ENCODE data around the gene SHMT1.

The SHMT1 gene

DNA sequence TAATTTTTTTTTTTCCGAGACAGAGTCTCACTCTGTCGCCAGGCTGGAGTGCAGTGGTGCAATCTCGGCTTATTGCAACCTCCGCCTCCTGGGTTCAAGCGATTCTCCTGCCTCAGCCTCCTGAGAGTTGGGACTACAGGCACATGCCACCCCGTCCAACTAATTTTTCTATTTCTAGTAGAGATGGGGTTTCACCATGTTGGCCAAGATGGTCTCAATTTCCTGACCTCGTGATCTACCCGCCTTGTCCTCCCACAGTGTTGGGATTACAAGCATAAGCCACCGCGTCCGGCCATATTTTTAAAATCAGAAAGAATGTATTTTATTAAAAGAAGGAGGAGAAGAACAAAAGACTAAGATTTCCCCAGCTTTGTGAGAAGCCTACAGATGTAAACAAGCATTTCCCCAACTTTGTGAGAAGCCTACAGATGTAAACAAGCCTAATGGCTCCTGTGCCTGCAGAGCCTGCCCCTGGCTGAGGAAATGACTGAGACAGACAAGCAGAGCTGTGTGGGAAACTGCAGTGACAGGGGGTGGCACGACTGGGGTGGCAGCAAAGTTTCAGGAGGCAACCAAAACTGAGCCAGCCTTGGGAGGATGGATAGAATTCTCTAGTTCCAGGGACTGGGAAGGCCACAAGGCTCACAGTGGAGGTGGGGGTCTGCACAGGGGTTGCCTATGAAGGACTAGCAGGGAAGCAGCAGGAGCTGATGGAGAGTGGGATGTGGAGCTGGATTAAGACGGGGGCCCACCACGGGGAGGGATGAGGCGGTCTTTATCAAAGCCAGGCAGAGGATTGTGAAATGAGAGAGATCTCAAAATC is 71.4 kb downstream of the SHMT1 start:
- H3K4me1 ChIP-seq (ENCODE audit: insufficient read depth, low read length), result no peaks in the 10 kb centered on the region
- H3K4me3 ChIP-seq (ENCODE audit: low read depth in 1 of 2, low read length in 2 of 2), result no peak overlapping the region
- ATAC-seq (ENCODE audit: insufficient read depth, low read depth), result no peak
- H3K79me2 ChIP-seq (ENCODE audit: insufficient read depth, low read length), result no peaks in the 10 kb centered on the region
- no peak overlapping the region for H2AFZ ChIP-seq (ENCODE audit: low read depth, low read length)
- no peak overlapping the region for H3K27ac ChIP-seq (ENCODE audit: low read length)
- no peaks in the 10 kb centered on the region for H3K27me3 ChIP-seq (ENCODE audit: insufficient read depth, low read length, poor library complexity)
- H3K9me3 ChIP-seq (ENCODE audit: insufficient read depth, low read length, severe bottlenecking), result no peaks in the 10 kb centered on the region
- TF ChIP-seq CTCF (IDR thresholded peaks at IDR 0.05; ENCODE audit: borderline replicate concordance, extremely low read depth, low read length, poor library complexity, severe bottlenecking) (no peak), EZH2 (IDR thresholded peaks at IDR 0.05; ENCODE audit: borderline replicate concordance, low read depth, low read length, severe bottlenecking) (no peak)
- H4K20me1 ChIP-seq (ENCODE audit: insufficient read depth, low read length), result no peaks in the 10 kb centered on the region
- no peak overlapping the region for H3K9ac ChIP-seq (ENCODE audit: low read depth, low read length)
- H3K4me2 ChIP-seq (ENCODE audit: insufficient read depth, low read length), result no peak overlapping the region
- peaks cover 87% of the 10 kb centered on the region for H3K36me3 ChIP-seq (ENCODE audit: insufficient read depth, low read length)
- no peak for DNase-seq

GRCh38 chr17:18285296-18285695 is 78.1 kb downstream of the SHMT1 start:
- Histone ChIP-seq H3K27ac (ENCODE audit: low read length) (no peak overlapping the region), H3K79me2 (ENCODE audit: insufficient read depth, low read length) (no peaks in the 10 kb centered on the region), H3K4me3 (ENCODE audit: low read depth in 1 of 2, low read length in 2 of 2) (no peak overlapping the region), H3K36me3 (ENCODE audit: insufficient read depth, low read length) (peaks cover 91% of the 10 kb centered on the region), H2AFZ (ENCODE audit: low read depth, low read length) (no peak overlapping the region), H3K9me3 (ENCODE audit: insufficient read depth, low read length, severe bottlenecking) (no peaks in the 10 kb centered on the region), H3K27me3 (ENCODE audit: insufficient read depth, low read length, poor library complexity) (no peaks in the 10 kb centered on the region), H4K20me1 (ENCODE audit: insufficient read depth, low read length) (peaks cover 18% of the 10 kb centered on the region; the same call in 1 of the 2 replicates), H3K9ac (ENCODE audit: low read depth, low read length) (no peak overlapping the region), H3K4me2 (ENCODE audit: insufficient read depth, low read length) (no peak overlapping the region), H3K4me1 (ENCODE audit: insufficient read depth, low read length) (no peaks in the 10 kb centered on the region)
- no peak for DNase-seq
- no peak for TF ChIP-seq EZH2 (IDR thresholded peaks at IDR 0.05; ENCODE audit: borderline replicate concordance, low read depth, low read length, severe bottlenecking)
- TF ChIP-seq CTCF (IDR thresholded peaks at IDR 0.05; ENCODE audit: borderline replicate concordance, extremely low read depth, low read length, poor library complexity, severe bottlenecking), result no peak
- no peak for ATAC-seq (ENCODE audit: insufficient read depth, low read depth)

DNA sequence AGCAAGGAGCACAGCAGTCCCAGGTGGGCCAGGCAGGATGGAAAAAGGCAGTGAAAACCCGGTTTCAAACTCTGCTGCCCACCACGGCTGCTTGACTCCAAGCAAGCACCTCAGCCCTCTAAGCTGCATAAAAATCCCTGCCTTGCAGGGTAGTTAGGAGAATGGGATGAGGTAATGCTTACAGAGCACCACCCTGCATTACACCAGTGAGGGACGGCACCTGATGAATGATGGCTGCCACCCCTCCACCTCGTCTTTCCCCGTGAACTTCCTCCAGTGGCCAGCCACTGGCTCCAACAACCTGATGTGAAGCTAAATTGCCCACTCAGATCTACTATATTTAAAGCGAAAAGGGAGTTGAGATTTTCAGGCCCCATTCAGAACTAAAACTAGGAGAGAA is 81.6 kb downstream of the SHMT1 start:
- H3K9me3 ChIP-seq (ENCODE audit: insufficient read depth, low read length, severe bottlenecking), result no peaks in the 10 kb centered on the region
- H3K79me2 ChIP-seq (ENCODE audit: insufficient read depth, low read length), result no peaks in the 10 kb centered on the region
- H2AFZ ChIP-seq (ENCODE audit: low read depth, low read length), result no peak overlapping the region
- no peaks in the 10 kb centered on the region for H3K4me1 ChIP-seq (ENCODE audit: insufficient read depth, low read length)
- no peak overlapping the region for H3K9ac ChIP-seq (ENCODE audit: low read depth, low read length)
- no peak overlapping the region for H3K27ac ChIP-seq (ENCODE audit: low read length)
- no peak for ATAC-seq (ENCODE audit: insufficient read depth, low read depth)
- no peak for DNase-seq
- no peaks in the 10 kb centered on the region for H3K27me3 ChIP-seq (ENCODE audit: insufficient read depth, low read length, poor library complexity)
- TF ChIP-seq EZH2 (IDR thresholded peaks at IDR 0.05; ENCODE audit: borderline replicate concordance, low read depth, low read length, severe bottlenecking), result no peak
- no peak for TF ChIP-seq CTCF (IDR thresholded peaks at IDR 0.05; ENCODE audit: borderline replicate concordance, extremely low read depth, low read length, poor library complexity, severe bottlenecking)
- no peak overlapping the region for H3K4me2 ChIP-seq (ENCODE audit: insufficient read depth, low read length)
- H3K36me3 ChIP-seq (ENCODE audit: insufficient read depth, low read length), result peaks cover 93% of the 10 kb centered on the region
- no peak overlapping the region for H3K4me3 ChIP-seq (ENCODE audit: low read depth in 1 of 2, low read length in 2 of 2)
- H4K20me1 ChIP-seq (ENCODE audit: insufficient read depth, low read length), result peaks cover 20% of the 10 kb centered on the region; the same call in 1 of the 2 replicates
